GM06990 (cell line): ENCODE results near the gene JMJD7.

ENCODE experiments used
- DNase-seq: peaks from one replicate; pipeline ENCODE4 v3.0.0-alpha.2; 2011; ENCODE audit not compliant: insufficient read length; ENCODE audit errors: extremely low read depth
- H3K27me3 ChIP-seq: replicated peaks from 2 replicates; pipeline ENCODE4 v1.6.0; 2011; ENCODE audit warnings: low read length; ENCODE audit not compliant: control insufficient read depth, insufficient read depth
- H3K36me3 ChIP-seq: 2 replicates; pipeline ENCODE4 v1.5.1; 2011; ENCODE audit warnings: low read length; ENCODE audit not compliant: control insufficient read depth, insufficient read depth
- H3K4me3 ChIP-seq: replicated peaks from 2 replicates; pipeline ENCODE4 v1.5.1; 2011; ENCODE audit warnings: low read depth, mild to moderate bottlenecking, control low read depth, low read length
- TF ChIP-seq, protein P1 (sequence below): IDR thresholded peaks from 2 replicates; pipeline ENCODE4 v1.5.1; 2011; ENCODE audit warnings: low read length, control low read depth, mild to moderate bottlenecking, inconsistent platforms; ENCODE audit not compliant: insufficient read depth, poor library complexity, severe bottlenecking

JMJD7 gene

DNA sequence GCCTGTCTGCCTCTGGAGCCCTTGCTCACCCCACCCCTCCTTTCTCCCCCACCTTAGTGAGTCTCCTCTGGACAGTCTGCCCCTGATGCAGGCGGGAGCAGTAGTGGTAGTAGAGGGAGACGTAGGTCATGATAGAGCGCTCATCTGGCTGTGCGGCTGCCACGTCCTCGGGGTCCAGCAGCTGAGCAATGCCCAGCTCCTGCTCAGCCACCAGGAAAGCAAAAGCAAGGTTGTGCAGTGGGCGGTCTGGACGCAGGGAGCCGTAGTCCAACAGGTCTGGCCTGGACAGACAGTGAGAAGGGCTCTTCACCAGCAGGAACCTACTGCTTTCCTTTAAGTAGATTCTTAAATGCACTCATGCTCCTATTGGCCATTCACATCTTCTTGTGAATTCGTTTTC lies 59.3 kb downstream of the JMJD7 start:
- no peak for DNase-seq
- Histone ChIP-seq H3K27me3 (no peaks in the 10 kb centered on the region), H3K4me3 (no peak overlapping the region), H3K36me3 (no peaks in the 10 kb centered on the region)
- TF ChIP-seq, protein P1, sequence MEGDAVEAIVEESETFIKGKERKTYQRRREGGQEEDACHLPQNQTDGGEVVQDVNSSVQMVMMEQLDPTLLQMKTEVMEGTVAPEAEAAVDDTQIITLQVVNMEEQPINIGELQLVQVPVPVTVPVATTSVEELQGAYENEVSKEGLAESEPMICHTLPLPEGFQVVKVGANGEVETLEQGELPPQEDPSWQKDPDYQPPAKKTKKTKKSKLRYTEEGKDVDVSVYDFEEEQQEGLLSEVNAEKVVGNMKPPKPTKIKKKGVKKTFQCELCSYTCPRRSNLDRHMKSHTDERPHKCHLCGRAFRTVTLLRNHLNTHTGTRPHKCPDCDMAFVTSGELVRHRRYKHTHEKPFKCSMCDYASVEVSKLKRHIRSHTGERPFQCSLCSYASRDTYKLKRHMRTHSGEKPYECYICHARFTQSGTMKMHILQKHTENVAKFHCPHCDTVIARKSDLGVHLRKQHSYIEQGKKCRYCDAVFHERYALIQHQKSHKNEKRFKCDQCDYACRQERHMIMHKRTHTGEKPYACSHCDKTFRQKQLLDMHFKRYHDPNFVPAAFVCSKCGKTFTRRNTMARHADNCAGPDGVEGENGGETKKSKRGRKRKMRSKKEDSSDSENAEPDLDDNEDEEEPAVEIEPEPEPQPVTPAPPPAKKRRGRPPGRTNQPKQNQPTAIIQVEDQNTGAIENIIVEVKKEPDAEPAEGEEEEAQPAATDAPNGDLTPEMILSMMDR: no peak
